ENCODE results near the gene PTH1R.

The PTH1R gene

DNA sequence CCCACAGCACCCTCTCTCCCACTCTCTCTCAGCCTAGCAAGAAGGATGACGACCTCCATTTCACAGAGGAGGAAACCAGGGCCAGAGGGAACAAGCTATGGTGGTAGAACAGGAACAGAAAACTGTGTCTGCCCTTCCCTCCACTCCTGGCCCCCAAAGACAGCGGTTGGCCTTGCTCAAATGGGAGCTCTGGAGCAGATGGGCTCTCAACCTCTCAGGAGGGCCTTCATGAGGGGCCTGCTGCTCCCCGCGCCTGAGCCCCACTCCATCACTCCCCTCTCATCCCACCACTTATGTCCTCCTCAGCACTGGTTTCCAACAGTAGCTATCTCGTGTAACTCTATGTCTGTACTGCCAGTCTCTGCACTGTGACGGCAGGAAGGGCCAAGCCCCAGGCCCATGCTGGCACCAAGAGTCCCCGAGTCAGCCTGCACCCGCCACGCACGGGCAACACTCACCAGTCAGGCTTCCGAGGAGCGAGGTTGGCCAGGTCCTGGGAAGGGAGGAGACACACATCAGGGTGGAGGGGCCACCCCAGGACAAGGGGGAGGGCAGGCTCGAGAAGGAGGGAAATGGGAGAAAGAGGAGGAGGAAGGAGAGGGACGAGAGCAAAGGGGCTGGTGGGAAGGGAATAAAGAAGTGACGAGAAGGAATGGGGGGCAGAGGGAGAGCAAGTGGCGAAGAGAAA, 45.5 kb downstream of the PTH1R start:
- Mint-ChIP-seq H3K36me3 (ENCODE audit: insufficient read depth) (peaks cover 43% of the 10 kb centered on the region), H3K9me3 (no peaks in the 10 kb centered on the region), H3K27me3 (no peaks in the 10 kb centered on the region), H3K27ac (ENCODE audit: low read depth) (peak overlapping the region; percentile 74), H3K4me1 (peaks cover 31% of the 10 kb centered on the region), H3K4me3 (no peak overlapping the region)
- ATAC-seq (replicated peaks; ENCODE audit: extremely low read depth, poor library complexity, severe bottlenecking) (no peak), DNase-seq (ENCODE audit: low spot score in 2 of 2) (no peak)

DNA sequence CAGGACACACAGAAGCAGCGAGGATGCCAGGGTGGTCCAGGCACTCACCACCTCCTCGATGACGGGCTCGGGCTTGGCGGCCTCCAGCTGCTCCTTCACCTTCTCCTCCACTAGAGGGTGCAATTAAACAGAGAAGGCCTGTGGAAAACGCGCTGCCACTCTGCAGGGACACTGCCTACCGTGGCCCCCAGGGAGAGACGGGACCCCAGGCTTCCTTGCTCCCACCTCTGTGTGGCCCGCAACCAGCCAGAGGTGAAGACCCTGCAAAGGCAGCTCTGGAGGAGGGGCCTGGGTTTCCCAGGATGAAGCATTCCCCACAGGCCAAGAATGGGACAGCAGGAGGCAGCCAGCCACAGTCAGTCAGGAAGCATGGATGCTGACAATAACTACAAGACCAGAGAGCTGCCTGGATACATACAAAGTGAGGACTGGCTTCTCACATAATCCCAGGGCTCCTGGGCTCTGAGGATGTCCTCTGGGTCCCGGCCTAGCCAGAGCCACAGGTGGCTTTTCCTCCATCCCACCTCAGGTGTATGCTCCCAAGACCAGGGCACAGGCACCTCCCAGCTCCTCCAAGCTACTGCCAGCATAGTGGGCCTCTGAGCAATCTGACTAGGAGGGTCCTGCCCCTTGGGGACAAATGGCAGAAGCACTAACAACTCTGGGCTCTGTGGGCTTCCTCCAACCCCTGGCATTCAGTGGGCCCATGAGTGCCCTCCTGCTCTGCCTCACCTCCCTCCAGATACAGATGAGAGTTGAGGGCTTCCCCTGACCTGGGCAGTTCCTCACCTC, 46.2 kb downstream of the PTH1R start:
- Mint-ChIP-seq H3K4me3 (no peak overlapping the region), H3K4me1 (peaks cover 38% of the 10 kb centered on the region), H3K9me3 (peaks cover 5% of the 10 kb centered on the region), H3K27ac (ENCODE audit: low read depth) (peak overlapping the region; percentile 74), H3K36me3 (ENCODE audit: insufficient read depth) (peaks cover 42% of the 10 kb centered on the region), H3K27me3 (no peaks in the 10 kb centered on the region)
- DNase-seq (ENCODE audit: low spot score in 2 of 2): no peak
- no peak for ATAC-seq (replicated peaks; ENCODE audit: extremely low read depth, poor library complexity, severe bottlenecking)

DNA sequence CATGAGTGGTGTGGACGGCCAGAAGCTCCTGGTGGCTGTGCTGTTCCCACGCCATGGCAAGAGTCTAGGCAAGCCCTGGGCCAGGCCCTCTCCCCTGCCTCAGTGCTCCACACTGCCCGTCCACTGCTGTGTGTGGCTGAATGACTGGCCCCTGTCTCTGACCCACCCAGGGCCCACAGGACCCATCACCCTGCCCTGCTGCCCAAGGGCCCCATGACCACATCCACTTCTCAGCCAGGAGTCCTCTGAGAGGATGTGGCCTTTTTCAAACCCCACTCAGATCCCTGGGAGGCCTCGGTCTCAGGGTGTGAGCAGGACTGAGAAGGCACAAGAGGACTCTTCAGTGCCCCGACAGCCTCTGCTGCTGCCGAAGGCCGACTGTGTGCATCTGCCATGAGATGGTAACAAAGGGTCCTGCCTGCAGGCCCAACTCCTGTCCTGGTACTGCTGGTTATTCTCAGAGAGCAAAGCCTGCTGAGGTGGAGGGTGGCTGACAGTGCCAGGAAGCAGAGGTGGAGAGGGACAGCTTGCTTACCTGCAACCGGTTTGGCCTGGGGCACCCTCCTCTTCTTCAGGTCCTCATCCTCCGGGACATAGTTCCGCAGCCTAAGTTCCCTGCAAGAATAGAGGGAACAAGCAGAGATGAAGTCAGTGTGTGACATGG, 47.5 kb downstream of the PTH1R start:
- ATAC-seq (replicated peaks; ENCODE audit: extremely low read depth, poor library complexity, severe bottlenecking): no peak
- Mint-ChIP-seq H3K27me3 (no peaks in the 10 kb centered on the region), H3K36me3 (ENCODE audit: insufficient read depth) (peaks cover 41% of the 10 kb centered on the region), H3K27ac (ENCODE audit: low read depth) (peak overlapping the region; percentile 81), H3K4me3 (no peak overlapping the region), H3K4me1 (peaks cover 46% of the 10 kb centered on the region), H3K9me3 (peaks cover 10% of the 10 kb centered on the region)
- DNase-seq (ENCODE audit: low spot score in 2 of 2): no peak

DNA sequence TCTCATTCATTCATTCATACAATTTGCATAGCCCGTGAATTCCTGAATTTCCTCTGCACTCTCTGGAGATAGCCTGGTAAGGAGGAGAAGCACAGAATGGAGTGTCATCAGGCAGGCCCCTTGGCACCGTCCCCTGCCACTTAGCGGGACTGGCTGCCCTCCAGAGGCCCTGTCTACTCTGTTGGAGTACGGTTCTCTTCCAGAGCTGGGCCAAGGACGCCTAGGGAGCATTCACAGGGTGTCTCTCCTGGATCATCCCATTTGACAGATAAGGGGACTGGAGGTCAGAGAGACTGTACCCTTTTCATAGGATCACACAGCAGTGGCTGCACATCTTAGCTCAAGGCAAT, 48.0 kb downstream of the PTH1R start:
- Mint-ChIP-seq H3K36me3 (ENCODE audit: insufficient read depth) (peaks cover 40% of the 10 kb centered on the region), H3K27ac (ENCODE audit: low read depth) (peak overlapping the region; percentile 81), H3K27me3 (no peaks in the 10 kb centered on the region), H3K9me3 (peaks cover 10% of the 10 kb centered on the region), H3K4me1 (peaks cover 49% of the 10 kb centered on the region), H3K4me3 (peak overlapping the region; percentile 65)
- no peak for DNase-seq (ENCODE audit: low spot score in 2 of 2)
- ATAC-seq (replicated peaks; ENCODE audit: extremely low read depth, poor library complexity, severe bottlenecking): no peak

DNA sequence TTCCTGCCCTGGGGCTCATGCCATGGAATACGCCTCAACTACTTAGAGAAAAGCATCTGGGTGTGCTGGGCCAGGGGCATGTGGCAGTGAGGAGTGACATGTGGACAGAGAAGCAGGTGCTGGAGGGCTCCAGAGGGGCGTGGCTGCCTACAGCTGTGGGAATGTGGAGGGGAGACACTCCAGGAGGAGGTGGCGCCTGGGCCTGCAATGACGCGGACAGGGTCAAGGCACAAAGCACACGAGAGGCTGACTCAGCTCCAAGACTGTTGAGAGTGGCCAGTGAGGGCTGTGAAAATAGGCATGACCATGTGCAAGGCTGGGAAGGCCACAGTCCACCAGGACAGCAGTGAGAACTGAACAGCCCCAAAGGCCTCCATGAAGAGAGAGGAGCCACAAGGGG, 48.5 kb downstream of the PTH1R start:
- H3K36me3 Mint-ChIP-seq (ENCODE audit: insufficient read depth): peaks cover 38% of the 10 kb centered on the region
- H3K27ac Mint-ChIP-seq (ENCODE audit: low read depth): peak overlapping the region; percentile 81
- no peak for DNase-seq (ENCODE audit: low spot score in 2 of 2)
- H3K27me3 Mint-ChIP-seq: no peaks in the 10 kb centered on the region
- peaks cover 10% of the 10 kb centered on the region for H3K9me3 Mint-ChIP-seq
- H3K4me1 Mint-ChIP-seq: peaks cover 53% of the 10 kb centered on the region
- ATAC-seq (replicated peaks; ENCODE audit: extremely low read depth, poor library complexity, severe bottlenecking): no peak
- peak overlapping the region; percentile 65 for H3K4me3 Mint-ChIP-seq

DNA sequence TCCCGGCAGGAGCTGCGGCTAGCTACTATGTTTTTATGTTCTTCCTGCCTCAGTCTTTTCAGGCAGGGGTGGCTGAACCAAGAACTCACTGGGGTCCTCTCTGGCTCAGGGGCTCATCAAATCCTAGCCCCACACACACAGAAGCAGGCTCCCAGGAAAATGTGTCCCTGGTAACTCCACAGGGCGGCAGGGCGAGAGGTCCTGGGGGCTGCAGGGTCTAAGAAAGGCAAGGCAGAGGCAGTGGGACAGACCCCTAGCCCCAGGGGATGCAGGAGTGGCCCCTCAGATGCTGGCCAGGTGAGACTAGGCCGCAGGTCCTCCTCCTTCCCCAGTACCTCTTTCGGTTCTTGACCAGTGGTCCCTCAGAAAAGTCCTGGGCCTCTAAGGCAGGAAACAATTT, 48.9 kb downstream of the PTH1R start:
- Mint-ChIP-seq H3K4me3 (peak overlapping the region; percentile 65), H3K27me3 (no peaks in the 10 kb centered on the region), H3K27ac (ENCODE audit: low read depth) (peak overlapping the region; percentile 81), H3K4me1 (peaks cover 57% of the 10 kb centered on the region), H3K9me3 (peaks cover 10% of the 10 kb centered on the region), H3K36me3 (ENCODE audit: insufficient read depth) (peaks cover 35% of the 10 kb centered on the region)
- ATAC-seq (replicated peaks; ENCODE audit: extremely low read depth, poor library complexity, severe bottlenecking) (no peak), DNase-seq (ENCODE audit: low spot score in 2 of 2) (no peak)

DNA sequence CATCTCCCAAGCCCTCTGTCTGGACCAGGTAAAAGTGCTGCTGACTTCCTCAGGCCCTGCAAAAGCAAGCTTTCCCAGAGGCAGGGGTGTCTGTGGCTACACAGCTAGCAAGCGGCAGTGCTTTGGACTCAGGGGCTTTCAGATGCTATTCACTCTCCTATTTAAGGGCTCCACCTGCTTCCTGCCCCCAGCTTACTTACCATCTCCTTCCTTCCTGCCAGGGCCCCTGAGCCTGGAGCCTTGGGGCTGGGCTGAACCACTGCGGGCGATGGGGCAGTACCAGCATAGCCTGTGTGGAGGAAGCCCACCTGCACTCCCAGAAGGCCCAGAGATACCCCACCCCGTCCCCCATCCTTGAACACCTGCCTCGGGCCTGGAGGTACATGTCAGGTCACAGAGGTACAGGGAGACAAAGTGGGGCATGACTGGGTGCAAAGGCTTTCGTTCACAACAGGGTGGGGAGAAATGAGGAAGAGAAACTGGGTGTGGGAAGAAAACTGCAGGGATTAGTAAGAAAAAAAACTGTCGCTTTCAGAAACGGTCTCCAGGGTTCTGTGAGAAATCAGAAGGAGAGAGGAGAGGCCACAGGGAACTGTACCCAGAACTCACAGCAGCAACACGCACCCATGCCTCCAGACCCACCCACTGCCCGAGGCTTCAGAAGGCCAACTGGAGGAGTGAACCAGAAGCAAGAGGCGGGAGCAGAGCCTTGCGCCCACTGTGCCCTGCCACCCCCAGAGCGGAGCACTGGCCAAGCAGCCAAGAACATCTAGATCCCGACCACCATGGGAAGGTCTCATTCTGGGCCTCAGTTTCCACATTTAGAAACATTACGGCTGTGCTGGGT, 49.6 kb downstream of the PTH1R start:
- H3K27me3 Mint-ChIP-seq: no peaks in the 10 kb centered on the region
- H3K4me1 Mint-ChIP-seq: peaks cover 64% of the 10 kb centered on the region
- ATAC-seq (replicated peaks; ENCODE audit: extremely low read depth, poor library complexity, severe bottlenecking) (peak; percentile 30), DNase-seq (ENCODE audit: low spot score in 2 of 2) (no peak)
- peak overlapping the region; percentile 81 for H3K27ac Mint-ChIP-seq (ENCODE audit: low read depth)
- peaks cover 10% of the 10 kb centered on the region for H3K9me3 Mint-ChIP-seq
- H3K4me3 Mint-ChIP-seq: peak overlapping the region; percentile 65
- H3K36me3 Mint-ChIP-seq (ENCODE audit: insufficient read depth): peaks cover 32% of the 10 kb centered on the region

DNA sequence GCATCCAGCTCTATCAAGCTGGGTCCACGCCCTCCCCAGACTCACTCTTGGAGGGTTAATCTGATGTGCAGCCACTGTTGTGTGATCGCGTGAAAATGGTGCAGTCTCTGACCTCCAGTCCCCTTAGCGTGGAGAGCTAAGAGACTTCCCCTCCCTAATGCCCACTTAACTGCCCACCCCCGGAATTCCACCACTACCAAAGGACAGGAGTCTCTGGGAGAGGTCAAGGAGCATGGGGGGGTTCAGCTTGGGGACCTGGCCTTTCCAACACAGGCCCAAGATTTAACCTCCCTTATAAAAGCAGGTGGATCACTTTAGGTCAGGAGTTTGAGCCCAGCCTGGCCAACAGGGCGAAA, 50.2 kb downstream of the PTH1R start:
- Mint-ChIP-seq H3K27ac (ENCODE audit: low read depth) (peak overlapping the region; percentile 84), H3K4me3 (peak overlapping the region; percentile 65), H3K27me3 (no peaks in the 10 kb centered on the region), H3K36me3 (ENCODE audit: insufficient read depth) (peaks cover 26% of the 10 kb centered on the region), H3K4me1 (peaks cover 70% of the 10 kb centered on the region), H3K9me3 (peaks cover 10% of the 10 kb centered on the region)
- ATAC-seq (replicated peaks; ENCODE audit: extremely low read depth, poor library complexity, severe bottlenecking) (no peak), DNase-seq (ENCODE audit: low spot score in 2 of 2) (no peak)

DNA sequence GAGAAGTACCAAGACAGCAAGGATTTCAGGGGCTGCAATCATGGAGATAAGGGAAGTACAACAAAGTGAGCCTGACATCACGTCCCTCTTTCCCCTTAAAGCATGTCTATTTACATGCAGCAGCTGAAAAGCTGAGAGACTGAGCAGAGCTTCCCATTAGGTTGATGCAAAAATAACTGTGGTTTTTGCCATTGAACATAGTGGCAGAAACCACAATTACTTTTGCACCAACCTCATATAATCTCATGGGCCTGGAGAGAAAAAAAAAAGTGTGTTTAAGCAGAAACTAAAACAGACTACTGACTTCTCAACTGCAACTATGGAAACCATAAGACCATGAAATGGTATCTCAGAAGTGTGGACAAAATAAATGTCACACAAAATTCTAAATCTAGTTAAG, 50.8 kb downstream of the PTH1R start:
- DNase-seq (ENCODE audit: low spot score in 2 of 2) (no peak), ATAC-seq (replicated peaks; ENCODE audit: extremely low read depth, poor library complexity, severe bottlenecking) (peak; percentile 63)
- H3K36me3 Mint-ChIP-seq (ENCODE audit: insufficient read depth): peaks cover 20% of the 10 kb centered on the region
- no peaks in the 10 kb centered on the region for H3K27me3 Mint-ChIP-seq
- peaks cover 67% of the 10 kb centered on the region for H3K4me1 Mint-ChIP-seq
- peaks cover 10% of the 10 kb centered on the region for H3K9me3 Mint-ChIP-seq
- peak overlapping the region; percentile 84 for H3K27ac Mint-ChIP-seq (ENCODE audit: low read depth)
- peak overlapping the region; percentile 65 for H3K4me3 Mint-ChIP-seq

DNA sequence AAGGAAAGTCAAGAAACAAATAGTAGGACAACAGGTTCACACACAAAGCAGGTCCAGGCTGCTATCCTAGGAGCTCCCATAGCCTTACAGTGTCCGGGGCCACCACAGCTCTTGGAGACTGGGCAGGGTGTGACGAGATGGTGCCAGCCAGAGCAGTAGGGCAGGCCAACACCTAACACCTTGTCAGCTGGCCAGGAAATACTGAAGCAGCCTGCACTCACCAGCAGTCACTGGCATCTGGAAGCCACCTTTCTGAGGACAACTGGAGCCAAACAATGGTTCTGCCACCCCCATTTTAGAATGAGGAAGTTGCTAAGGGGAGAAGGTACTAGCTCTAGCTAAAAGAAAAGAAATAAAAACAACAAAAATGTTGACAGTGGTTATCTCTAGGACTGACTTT, 51.8 kb downstream of the PTH1R start:
- H3K36me3 Mint-ChIP-seq (ENCODE audit: insufficient read depth): peaks cover 18% of the 10 kb centered on the region
- H3K27ac Mint-ChIP-seq (ENCODE audit: low read depth): peak overlapping the region; percentile 84
- H3K27me3 Mint-ChIP-seq: no peaks in the 10 kb centered on the region
- H3K9me3 Mint-ChIP-seq: peaks cover 10% of the 10 kb centered on the region
- DNase-seq (ENCODE audit: low spot score in 2 of 2) (no peak), ATAC-seq (replicated peaks; ENCODE audit: extremely low read depth, poor library complexity, severe bottlenecking) (no peak)
- peak overlapping the region; percentile 65 for H3K4me3 Mint-ChIP-seq
- H3K4me1 Mint-ChIP-seq: peaks cover 68% of the 10 kb centered on the region

DNA sequence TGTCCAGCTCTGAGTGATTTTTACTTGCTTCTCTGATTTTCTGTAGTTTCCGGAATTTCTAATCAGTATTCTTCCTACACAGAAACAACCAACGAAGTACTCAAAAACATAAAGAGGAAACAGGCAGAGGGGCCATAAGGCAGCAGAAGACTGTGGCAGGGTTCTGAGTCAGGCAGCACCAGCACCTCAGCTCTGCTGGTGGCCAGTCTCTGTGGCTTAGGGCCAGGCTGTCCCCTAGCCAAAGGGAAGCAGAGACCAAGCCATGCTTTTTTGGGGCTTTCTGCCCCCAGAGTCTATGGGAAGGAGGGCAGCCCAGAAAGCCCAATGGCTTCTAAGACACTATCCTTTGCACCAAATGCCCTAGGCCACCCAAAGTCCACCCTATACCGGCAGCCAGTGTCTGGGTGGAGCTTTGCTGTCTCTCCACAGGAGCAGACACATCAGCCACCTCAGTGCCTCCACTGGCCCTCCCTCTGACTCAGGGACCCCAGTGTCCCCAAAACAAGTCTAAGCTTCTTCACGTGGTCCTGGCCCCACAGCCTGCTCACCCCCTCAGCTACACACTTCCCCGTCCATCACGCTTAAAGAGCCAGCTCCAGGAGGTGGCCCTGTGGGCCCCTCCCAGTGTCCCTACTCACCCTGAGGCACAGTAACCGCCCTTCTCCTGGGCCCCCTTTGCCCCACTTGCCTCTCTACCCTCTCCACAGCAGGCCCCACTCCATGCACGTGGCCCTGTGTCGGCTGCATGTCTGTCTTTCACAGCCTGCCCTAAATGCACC, 52.8 kb downstream of the PTH1R start:
- ATAC-seq (replicated peaks; ENCODE audit: extremely low read depth, poor library complexity, severe bottlenecking) (no peak), DNase-seq (ENCODE audit: low spot score in 2 of 2) (no peak)
- Mint-ChIP-seq H3K36me3 (ENCODE audit: insufficient read depth) (peaks cover 18% of the 10 kb centered on the region), H3K27me3 (no peaks in the 10 kb centered on the region), H3K27ac (ENCODE audit: low read depth) (peak overlapping the region; percentile 87), H3K9me3 (peaks cover 10% of the 10 kb centered on the region), H3K4me3 (peak overlapping the region; percentile 47), H3K4me1 (peaks cover 68% of the 10 kb centered on the region)

Data from central memory CD8-positive, alpha-beta T cell (primary cell).